ENCODE data around the gene PELI3. TPM values are rescaled to one million over a fixed set of nuclear protein-coding genes. Genes with fewer than 3 reads are reported as not detected.

Gene PELI3, protein sequence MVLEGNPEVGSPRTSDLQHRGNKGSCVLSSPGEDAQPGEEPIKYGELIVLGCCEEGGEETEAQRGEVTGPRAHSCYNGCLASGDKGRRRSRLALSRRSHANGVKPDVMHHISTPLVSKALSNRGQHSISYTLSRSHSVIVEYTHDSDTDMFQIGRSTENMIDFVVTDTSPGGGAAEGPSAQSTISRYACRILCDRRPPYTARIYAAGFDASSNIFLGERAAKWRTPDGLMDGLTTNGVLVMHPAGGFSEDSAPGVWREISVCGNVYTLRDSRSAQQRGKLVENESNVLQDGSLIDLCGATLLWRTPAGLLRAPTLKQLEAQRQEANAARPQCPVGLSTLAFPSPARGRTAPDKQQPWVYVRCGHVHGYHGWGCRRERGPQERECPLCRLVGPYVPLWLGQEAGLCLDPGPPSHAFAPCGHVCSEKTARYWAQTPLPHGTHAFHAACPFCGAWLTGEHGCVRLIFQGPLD
- total RNA-seq, result 7.3 TPM
- long read RNA-seq, transcript PELI3-201 (8 exons, 2,740 nt), result minor isoform, 8 of 39 reads
- long read RNA-seq, transcript PELI3-202 (7 exons, 2,783 nt), result major isoform, 16 of 39 reads
- long read RNA-seq, partial matches to known transcripts, result 5 of 39 reads
- long read RNA-seq, other reads (novel, unspliced or antisense), result 10 of 39 reads

DNA sequence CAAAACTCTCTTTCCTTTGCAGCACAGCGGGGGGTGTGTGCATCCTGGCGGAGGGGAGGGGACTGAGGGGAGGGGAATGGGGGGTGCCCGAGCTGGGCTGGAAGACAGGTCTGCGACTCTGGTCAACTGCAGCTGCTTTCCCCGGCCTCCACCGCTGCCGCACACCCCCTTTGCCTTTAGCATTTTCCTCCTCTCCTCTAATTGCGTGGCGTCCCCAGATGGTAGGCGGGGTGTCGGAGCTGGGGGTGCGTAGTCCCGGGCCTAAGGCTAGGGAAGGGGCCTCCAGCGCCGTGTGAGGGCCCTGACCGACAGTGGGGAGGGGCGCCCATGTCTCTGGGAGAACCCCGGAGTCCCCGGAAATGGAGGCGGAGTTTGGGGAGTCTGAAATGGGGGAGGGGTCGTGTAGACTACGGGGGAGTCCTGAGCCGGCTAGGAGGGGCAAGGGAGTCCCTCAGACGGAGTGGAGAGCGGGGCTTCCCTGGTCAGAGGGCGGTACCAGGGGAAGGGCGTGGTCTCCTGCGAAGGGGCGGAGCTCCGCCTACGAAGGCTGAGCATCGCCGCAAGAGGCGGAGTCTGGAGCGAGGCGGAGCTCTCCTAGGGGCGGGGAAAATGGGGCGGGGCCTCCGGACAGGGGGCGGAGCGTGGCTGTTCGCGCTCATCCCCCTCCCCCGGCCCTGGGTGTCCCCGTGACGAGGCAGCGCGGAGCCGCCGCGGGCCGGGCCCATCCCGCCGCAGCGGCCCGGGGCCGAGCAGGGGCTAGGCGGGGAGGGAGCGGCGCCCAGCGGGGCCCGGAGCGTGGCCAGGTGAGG is at the start of gene PELI3:
PELI3 (plus strand) TSS at position 681 of the 809 bp plus-strand sequence. CDS start 1,224 bp downstream, outside the sequence.
- peak within 1 kb of the TSS; percentile 76 for H3K27ac ChIP-seq (replicated peaks)
- no peaks in the 10 kb centered on the region for H3K27me3 ChIP-seq (ENCODE audit: low read depth)
- H3K36me3 ChIP-seq, result peaks cover 5% of the 10 kb centered on the region
- peak; percentile 92 for DNase-seq
- H3K4me1 ChIP-seq, result peaks cover 28% of the 10 kb centered on the region
- intact Hi-C loops (cut with micrococcal nuclease), result no loop called here
- TF ChIP-seq, protein P1, sequence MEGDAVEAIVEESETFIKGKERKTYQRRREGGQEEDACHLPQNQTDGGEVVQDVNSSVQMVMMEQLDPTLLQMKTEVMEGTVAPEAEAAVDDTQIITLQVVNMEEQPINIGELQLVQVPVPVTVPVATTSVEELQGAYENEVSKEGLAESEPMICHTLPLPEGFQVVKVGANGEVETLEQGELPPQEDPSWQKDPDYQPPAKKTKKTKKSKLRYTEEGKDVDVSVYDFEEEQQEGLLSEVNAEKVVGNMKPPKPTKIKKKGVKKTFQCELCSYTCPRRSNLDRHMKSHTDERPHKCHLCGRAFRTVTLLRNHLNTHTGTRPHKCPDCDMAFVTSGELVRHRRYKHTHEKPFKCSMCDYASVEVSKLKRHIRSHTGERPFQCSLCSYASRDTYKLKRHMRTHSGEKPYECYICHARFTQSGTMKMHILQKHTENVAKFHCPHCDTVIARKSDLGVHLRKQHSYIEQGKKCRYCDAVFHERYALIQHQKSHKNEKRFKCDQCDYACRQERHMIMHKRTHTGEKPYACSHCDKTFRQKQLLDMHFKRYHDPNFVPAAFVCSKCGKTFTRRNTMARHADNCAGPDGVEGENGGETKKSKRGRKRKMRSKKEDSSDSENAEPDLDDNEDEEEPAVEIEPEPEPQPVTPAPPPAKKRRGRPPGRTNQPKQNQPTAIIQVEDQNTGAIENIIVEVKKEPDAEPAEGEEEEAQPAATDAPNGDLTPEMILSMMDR (IDR thresholded peaks at IDR 0.05; ENCODE audit: borderline replicate concordance), result no peak
- H3K4me3 ChIP-seq, result peak within 1 kb of the TSS; percentile 83
- H3K9me3 ChIP-seq (replicated peaks), result peaks cover 9% of the 10 kb centered on the region

DNA sequence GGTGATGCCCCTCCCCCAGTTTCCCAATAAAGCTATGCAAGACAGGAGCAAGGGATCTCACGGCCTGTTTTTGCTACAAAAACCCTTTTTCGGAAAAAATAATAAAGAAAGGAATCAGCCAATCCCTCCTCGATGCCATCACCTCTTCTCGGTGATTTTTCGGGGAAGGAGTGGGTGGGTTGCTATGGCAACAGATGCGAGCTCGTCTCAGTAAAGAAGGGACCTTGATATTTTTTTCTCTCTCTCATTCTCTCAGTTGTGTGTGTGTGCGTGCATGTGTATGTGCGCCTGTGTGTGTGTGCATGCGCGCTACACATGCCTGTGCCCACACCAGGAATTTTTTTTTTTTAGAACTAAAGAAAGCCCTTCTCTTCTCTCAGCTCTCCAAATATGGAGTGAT is 49.7 kb upstream of the PELI3 start:
- Histone ChIP-seq H3K4me3 (no peak overlapping the region), H3K9me3 (replicated peaks) (peaks cover 5% of the 10 kb centered on the region), H3K27me3 (ENCODE audit: low read depth) (peaks cover 58% of the 10 kb centered on the region), H3K36me3 (no peaks in the 10 kb centered on the region), H3K27ac (replicated peaks) (no peak overlapping the region), H3K4me1 (peaks cover 53% of the 10 kb centered on the region)
- intact Hi-C loops (cut with micrococcal nuclease), result no loop called here
- TF ChIP-seq, protein P1 (IDR thresholded peaks at IDR 0.05; ENCODE audit: borderline replicate concordance), result no peak
- DNase-seq, result no peak

DNA sequence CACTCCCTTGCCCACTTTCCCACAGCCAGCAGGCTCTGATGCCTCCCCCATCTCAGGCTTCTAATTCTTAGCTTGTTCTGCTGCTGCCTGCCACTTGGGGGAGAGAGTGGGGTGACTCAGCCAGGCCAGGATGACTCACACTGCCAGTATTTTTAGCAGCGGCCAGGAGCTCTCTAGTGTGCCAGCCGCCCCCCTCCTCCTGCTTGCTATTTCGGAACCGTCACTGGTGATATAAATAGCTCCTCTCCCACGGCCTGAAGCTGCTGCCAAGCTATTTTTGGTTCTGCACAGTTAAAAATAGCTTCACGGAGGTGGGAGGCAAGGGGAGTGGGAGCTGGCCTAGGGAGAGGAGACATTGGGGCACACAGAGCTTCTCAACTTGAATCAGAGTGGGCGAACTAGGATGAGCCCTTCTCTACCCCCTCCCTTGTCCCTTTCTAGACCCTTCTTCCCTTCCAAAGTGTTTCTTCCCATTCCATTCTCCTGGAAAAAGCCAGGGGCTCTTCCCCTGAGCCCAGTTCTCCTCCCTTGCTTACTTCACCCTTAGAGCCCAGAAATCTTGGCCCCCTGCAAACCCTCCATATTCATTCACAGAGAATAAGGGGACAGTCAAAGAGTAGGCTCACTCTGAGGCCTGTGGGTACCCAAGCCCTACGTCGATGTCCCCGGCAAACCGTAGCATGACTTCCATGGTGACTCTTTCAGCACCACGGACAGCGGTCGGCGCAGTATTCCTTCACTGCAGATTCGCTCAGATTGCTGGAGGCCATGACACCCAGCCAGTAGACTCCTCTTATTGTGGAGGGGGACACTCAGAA is 48.3 kb upstream of the PELI3 start:
- peak; percentile 80 for DNase-seq
- H3K27ac ChIP-seq (replicated peaks), result no peak overlapping the region
- peaks cover 53% of the 10 kb centered on the region for H3K4me1 ChIP-seq
- H3K9me3 ChIP-seq (replicated peaks), result peaks cover 5% of the 10 kb centered on the region
- peaks cover 50% of the 10 kb centered on the region for H3K27me3 ChIP-seq (ENCODE audit: low read depth)
- no peaks in the 10 kb centered on the region for H3K36me3 ChIP-seq
- intact Hi-C loops (cut with micrococcal nuclease), result no loop called here
- TF ChIP-seq, protein P1 (IDR thresholded peaks at IDR 0.05; ENCODE audit: borderline replicate concordance), result peak; percentile 54
- H3K4me3 ChIP-seq, result no peak overlapping the region

DNA sequence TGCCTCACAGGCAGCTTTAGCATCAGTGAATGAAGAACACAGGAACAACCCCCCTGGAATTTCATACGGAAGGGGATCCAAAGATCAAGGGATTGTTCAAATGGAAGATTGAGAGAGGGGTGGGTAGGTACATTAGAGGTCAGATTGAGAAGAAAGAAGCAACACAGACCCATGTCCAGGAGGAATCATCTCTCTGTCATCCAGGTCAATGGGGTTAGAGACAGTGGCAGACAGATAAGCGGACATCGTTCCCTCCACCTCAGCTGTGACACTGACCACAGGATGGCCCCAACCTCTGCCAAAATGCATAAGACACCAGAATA is 47.8 kb upstream of the PELI3 start:
- Histone ChIP-seq H3K27me3 (ENCODE audit: low read depth) (peaks cover 45% of the 10 kb centered on the region), H3K4me1 (peaks cover 53% of the 10 kb centered on the region), H3K9me3 (replicated peaks) (peaks cover 5% of the 10 kb centered on the region), H3K27ac (replicated peaks) (no peak overlapping the region), H3K36me3 (no peaks in the 10 kb centered on the region), H3K4me3 (no peak overlapping the region)
- intact Hi-C loops (cut with micrococcal nuclease), result no loop called here
- no peak for DNase-seq
- TF ChIP-seq, protein P1 (IDR thresholded peaks at IDR 0.05; ENCODE audit: borderline replicate concordance), result no peak

DNA sequence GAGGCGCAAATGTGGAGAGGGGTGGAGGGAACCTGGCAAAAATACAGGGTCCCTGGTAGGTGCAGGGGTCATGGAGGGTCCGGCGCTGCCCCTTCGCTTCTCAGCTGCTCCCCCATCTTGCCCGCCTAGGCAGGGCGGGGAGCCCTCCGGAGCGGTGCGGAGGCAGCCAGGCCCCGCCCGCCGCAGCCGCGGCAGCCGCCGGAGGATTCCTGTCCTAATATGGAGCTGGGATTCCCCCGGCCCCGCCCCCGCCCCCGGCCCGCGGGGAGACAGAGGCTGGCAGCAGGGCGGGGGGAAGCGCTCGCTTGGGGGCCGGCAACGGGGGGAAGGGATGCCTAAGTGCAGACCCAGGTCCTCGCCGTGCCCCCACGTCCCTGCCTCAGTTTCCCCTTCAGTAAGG is 46.9 kb upstream of the PELI3 start:
- H3K9me3 ChIP-seq (replicated peaks), result peaks cover 5% of the 10 kb centered on the region
- no peak overlapping the region for H3K27ac ChIP-seq (replicated peaks)
- H3K4me1 ChIP-seq, result peaks cover 53% of the 10 kb centered on the region
- no peaks in the 10 kb centered on the region for H3K36me3 ChIP-seq
- no peak overlapping the region for H3K4me3 ChIP-seq
- TF ChIP-seq, protein P1 (IDR thresholded peaks at IDR 0.05; ENCODE audit: borderline replicate concordance), result no peak
- intact Hi-C loops (cut with micrococcal nuclease), result no loop called here
- DNase-seq, result no peak
- peaks cover 37% of the 10 kb centered on the region for H3K27me3 ChIP-seq (ENCODE audit: low read depth)
